GM19240 (cell line): ENCODE results near the gene RNF115.
"Not testable (repeated sequence)": the region's sequence is repeated elsewhere in the genome, so short reads cannot be mapped to it uniquely, and the experiment has no call there.

Experiments used
- DNase-seq: peaks from one replicate; pipeline ENCODE4 v3.0.0; 2011; ENCODE audit warnings: low spot score; ENCODE audit not compliant: insufficient read length

Gene RNF115

GRCh38 chr1:145823565-145824498, at the start of gene RNF115, which contains the start of gene POLR3C:
RNF115 (minus strand) TSS chr1:145824095; CDS start chr1:145823873, 222 bp downstream.
POLR3C (plus strand) TSS chr1:145824200; CDS start chr1:145825777, 1,577 bp downstream.
- peak; percentile 70 for DNase-seq

- no peak for DNase-seq
These were observed 48.4 kb upstream of the RNF115 start for GRCh38 chr1:145871994-145872924.

DNA sequence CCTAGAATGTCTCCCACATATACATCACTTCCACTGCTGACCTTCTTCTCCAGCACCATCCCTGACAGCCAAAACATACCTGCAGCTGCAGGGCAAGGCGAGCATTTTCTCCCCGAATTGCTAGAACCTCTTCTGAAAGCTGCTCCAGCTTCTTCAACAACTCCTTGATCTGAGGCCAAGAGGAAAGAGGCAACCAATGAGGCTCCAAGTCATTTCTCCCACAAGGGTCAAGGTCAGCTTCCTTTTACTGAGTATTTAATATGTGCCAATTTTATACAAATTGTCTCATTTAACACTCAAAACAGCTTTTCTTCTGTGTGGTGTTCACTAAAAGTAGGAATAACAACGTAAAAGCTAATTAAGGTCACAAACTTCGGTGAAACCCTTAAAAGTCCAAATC, 44.3 kb upstream of the RNF115 start:
- DNase-seq = no peak

GRCh38 chr1:145863282-145864018, 39.6 kb upstream of the RNF115 start:
- no peak for DNase-seq

- DNase-seq = peak; percentile 82
These were observed 35.7 kb upstream of the RNF115 start for GRCh38 chr1:145859491-145860023.

DNA sequence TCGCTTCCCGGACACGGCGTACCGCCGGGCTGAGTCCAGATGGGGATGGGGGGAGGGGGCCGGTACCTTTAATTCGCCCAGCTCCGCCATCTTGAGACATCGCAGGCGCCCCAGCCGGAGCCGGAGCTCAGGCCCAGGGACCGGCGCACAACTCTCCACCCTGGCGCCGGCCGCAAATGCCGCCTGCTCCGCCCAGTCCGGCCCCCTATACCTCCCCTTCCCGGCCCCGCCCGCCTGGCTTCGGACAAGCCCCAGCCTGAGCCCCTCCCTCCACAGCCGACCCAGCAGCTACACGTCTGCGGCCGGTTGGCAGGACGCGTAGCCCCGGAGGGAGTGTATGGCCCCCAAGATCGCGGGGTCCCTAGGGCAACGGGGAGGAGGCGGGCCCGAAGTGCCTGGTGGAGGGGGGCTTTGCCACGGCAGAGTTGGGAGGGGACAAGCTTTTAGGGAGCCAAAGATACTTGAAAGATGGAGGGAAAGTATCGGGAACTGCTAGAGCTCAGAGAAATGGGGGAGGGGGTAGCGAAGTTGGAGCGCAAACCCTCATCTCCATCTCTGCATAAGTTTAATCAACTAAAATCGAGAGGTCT, 35.1 kb upstream of the RNF115 start, which contains the start of gene PIAS3:
Gene PIAS3 (minus strand): TSS at position 181 of the 590 bp plus-strand sequence. CDS start 91 bp downstream, at position 90.
- DNase-seq = peak; percentile 85

- DNase-seq = peak; percentile 37
These were observed 34.5 kb upstream of the RNF115 start for GRCh38 chr1:145858238-145858900.

DNA sequence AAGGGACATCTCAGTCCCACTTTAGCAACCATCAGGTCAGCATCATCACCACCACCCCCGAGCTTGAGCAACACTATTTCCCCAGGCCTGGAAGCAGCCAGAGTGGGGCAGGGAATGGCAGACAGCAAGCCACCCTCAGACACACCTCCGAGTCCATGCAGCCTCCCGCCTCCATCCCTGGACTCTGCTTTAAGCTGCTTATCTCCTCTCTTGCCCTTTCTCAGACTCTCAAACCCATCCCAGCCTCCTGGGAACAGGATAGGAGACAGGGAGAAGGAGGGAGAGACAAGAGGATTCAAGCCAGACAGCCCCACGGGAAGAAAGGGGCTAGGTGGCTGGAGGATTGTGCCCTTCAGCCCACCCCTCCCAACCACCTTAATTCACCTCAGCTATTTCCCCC, 33.3 kb upstream of the RNF115 start:
- no peak for DNase-seq

DNA sequence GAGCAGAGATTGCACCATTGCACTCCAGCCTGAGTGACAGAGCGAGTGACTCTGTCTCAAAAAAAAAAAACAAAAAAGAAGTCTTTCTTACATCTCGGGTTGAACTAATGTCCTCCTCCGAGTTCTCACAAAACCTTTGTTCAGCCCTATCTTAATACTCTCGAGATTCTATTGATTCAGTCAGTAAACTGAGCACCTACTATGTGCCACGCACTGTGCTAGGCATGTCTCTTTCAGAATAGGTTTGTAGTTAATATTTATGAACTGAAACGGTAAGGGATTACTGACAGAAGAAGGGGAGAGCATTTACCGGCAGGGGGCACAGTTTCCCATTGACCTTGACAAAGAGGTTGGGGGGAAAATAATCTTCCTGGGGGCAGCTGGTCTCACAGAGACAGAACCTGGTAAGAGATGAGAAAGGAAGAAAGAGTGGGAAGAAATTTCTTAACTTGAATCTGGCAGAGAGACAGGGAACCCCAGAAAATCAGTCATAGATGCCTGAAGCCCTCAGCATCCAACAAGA, 31.6 kb upstream of the RNF115 start:
- DNase-seq = no peak

GRCh38 chr1:145849356-145850160, 25.7 kb upstream of the RNF115 start:
- no peak for DNase-seq

DNA sequence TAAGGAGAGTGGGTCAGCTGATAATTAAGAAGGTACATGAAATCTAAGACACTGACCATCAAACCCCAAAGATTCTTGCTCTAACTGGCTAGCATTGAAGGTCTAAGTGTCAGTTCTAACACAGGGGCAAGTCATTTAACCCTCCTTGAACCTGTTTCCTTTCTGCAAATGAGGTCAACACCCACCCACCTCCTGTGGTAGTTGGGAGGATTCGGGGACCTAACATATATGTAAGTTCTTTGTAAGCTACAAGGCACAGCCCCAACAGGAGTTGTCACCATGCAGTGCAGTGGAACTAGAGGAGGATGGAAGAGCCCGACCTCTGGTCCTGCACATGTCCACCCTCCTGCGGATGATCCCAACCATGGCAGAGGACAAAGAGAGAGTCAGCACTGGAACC, 23.9 kb upstream of the RNF115 start:
- DNase-seq = no peak

- DNase-seq = peak; percentile 44
These were observed 22.3 kb upstream of the RNF115 start for GRCh38 chr1:145846201-145846612.

GRCh38 chr1:145845514-145846161, 21.7 kb upstream of the RNF115 start, which contains the start of gene NUDT17:
NUDT17 (plus strand) TSS chr1:145845630; CDS start chr1:145845641, 11 bp downstream.
- DNase-seq = peak; percentile 74

DNA sequence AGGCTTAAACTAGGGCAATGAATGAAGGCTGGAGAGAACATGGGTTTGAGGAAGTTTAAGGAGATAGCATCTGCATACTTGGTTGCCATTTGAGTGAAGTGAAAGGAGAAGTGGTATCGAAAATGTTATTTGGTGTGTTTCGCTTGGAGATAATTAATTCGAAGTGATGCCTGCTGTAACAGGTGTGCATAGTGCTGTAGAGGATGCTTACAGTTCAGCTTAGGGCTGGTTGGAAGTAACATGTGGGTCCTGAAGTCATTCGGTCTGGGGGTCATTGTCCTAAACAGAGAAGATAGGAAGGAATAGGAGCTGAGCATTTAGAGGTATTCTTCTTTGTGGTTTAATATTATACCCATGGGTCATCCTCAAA, 21.2 kb upstream of the RNF115 start:
- peak; percentile 27 for DNase-seq

DNA sequence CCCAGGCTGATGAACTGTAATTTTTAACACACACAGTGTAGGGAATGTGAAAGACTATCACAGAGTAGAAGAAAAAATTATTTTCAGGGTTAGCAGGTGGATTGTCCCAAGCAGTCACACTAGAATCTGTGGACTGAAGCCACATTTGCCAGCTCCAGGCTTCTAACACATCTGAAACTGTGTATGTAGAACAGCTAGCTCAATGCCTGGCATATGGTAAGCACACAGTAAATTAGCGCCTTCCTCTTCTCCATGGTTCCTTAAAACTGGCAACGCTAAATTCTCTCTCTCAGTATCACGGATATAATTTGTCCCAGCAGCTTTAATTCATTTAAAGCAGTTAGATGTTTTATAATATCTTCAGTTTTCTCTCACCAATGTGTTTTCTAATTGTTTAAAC, 19.1 kb upstream of the RNF115 start:
- no peak for DNase-seq

DNA sequence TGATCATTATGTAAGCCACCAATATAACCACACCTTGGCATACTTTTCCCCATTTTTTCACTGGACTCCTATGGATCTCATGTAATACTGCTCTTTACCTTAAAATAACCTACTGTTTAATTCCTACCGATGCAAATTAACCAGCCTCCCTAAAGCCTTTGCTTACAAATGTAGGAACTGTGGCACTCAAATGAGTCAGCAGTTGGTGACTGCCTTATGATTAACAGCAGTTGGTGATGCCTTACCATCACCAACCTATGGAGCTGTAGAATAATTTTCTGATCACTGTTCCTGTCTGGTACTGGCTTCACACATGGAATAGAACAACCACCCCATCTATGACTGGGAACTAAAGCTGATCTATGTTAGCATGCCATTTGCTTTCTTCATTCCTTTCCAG, 13.8 kb upstream of the RNF115 start:
- no peak for DNase-seq

DNA sequence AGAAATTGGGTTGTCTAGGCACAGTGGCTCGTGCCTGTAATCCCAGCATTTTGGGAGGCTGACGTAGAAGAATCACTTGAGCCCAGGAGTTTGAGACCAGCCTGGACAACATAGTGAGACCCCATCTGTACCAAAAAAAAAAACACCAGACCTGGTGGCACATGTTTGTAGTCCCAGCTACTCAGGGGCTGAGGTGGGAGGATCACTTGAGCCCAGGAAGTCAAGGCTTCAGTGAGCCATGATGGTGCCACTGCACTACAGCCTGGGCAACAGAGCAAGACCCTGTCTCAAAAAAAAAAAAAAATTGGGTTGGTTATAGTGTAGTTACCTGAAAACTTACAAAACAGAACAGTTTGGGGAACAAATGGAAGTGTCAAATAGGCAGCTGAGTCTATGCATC, 6.9 kb upstream of the RNF115 start:
- not testable (repeated sequence) for DNase-seq

DNA sequence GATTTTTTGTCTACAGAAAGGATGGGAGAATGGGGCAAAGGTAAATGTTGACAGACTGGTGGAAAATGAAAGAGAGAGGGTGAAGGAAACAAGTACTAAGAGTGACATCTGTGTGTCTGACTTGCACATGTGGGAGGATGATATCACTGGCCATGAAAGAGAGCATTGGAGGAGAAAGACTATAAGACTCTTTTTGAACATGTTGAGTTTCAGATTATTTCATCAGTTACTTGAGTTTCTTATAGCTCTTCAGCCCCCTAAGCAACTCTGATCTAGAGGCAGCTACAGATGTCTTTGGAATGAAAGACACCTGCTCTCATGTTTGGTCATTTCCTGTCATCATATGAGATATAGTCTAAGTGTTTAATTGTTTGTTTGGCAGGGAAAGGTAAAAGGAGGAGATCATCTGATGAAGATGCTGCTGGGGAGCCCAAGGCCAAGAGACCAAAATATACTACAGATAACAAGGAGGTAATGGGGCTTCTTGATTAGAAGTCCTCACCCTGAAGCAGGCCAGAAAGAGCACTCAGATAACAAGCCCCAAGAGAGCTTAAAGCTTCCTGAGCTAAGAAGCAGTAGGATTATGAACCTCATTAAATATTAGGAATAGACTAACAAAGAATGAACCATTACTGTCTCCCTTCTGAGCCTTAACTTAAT, 4.6 kb upstream of the RNF115 start:
- no peak for DNase-seq
